HG03039 (cell line): ENCODE measurements around the gene ADK.
A peak's percentile ranks its signal among the peaks of the same experiment; 100 is the strongest.
"Not testable (repeated sequence)": the region's sequence is repeated elsewhere in the genome, so short reads cannot be mapped to it uniquely, and the experiment has no call there.

Source experiments
- ATAC-seq: cut with Tn5 transposase; IDR thresholded peaks from one replicate; pipeline ENCODE4 v1.9.1; 2021; ENCODE audit warnings: mild to moderate bottlenecking, moderate library complexity; ENCODE audit not compliant: unreplicated experiment

ADK gene

DNA sequence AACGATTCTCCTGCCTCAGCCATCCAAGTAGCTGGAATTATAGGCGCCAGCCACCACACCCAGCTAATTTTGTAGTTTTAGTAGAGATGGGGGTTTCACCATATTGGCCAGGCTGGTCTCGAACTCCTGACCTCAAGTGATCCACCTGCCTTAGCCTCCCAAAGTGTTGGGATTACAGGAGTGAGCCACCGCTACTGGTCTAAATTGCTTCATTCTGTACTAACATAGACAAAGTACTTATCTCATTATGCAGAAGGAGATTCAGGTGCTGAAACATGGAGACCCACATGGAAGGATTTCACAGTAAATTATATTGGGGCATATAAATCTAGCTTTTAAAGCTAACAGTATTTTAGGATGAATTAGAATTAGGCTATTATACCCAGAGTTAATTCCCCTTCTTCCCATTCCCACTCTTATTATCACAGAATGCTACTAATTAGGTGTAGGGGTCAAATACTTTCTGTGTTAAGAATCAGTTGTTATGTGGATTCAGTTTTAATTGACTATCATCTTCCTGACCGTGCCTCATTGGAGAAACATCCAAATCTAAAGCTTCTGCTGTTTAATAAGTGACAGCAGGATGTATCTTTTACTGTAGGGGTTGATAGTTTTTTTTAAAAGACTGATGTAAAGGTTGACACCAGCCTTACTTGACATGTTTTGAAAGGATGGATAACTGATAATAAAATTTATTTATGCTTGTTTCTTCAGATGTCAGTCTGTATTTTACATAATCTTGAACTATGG lies 27.2 kb downstream of the ADK start:
- no peak for ATAC-seq

DNA sequence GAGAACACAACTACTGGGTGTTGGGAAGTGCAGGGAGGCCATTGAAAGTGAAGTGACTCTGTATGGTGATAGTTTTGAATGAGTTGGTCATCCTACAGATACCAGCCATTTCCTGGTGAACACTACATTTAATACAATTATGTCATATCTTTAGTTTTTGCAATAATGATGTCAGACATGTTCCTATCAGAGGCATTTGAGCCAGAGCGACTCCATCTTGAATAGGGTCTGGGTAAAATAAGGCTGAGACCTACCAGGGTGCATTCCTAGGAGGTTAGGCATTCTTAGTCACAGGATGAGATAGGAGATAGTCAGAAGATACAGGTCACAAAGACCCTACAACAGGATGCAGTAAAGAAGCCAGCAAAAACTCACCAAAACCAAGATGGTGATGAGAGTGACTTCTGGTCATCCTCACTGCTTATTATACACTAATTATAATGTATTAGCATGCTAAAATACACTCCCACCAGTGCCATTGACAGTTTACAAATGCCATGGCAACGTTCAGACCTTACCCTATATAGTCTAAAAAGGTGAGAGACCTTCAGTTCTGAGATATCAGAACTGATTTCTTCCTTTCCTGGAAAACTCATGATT lies 28.2 kb downstream of the ADK start:
- no peak for ATAC-seq

DNA sequence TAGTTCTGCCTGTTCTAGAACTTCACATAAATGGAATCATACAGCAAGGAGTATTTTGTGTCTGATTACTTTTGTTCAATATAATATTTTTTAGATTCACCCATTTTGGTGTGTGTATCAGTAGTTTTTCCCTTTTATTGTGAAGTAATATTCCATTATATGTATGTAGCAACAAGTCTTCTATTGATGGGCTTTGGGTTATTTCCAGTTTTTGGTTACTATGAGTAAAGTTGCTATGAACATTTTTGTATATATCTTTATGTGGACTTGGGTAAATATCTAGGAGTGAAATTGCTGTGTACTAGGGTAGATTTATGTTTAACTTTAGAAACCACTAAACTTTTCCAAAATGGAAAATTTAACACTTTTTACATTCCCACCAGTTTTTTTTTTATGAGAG lies 35.7 kb downstream of the ADK start:
- ATAC-seq, result no peak

GRCh38 chr10:74187237-74187636 lies 36.2 kb downstream of the ADK start:
- no peak for ATAC-seq

- ATAC-seq, result not testable (repeated sequence)
Observed at GRCh38 chr10:74188617-74189016, 37.6 kb downstream of the ADK start.

GRCh38 chr10:74189999-74190421 lies 39.0 kb downstream of the ADK start:
- ATAC-seq, result peak; percentile 75

DNA sequence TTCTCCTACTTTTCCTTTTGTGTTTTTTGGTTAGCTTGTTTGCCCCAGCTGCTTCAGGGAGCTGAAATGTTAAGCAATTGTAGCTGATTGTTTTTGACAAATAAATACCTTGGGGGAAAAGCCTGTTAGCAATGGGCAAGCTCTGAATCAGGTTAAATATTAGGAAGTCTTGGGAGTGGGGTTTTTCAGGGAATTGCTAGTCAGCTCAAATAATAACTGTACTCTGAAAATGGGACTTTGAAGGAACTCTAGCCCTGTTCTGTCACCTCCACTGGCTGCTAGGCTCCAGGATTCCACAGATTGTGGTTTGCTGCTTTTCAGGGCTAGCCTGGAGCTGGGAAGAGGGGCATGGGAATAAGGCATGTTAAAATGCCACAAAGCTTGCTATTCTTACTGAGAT lies 39.5 kb downstream of the ADK start:
- ATAC-seq, result no peak

- ATAC-seq, result no peak
Observed at GRCh38 chr10:74194545-74194944, 43.5 kb downstream of the ADK start.

GRCh38 chr10:74194999-74195398 lies 44.0 kb downstream of the ADK start:
- no peak for ATAC-seq

DNA sequence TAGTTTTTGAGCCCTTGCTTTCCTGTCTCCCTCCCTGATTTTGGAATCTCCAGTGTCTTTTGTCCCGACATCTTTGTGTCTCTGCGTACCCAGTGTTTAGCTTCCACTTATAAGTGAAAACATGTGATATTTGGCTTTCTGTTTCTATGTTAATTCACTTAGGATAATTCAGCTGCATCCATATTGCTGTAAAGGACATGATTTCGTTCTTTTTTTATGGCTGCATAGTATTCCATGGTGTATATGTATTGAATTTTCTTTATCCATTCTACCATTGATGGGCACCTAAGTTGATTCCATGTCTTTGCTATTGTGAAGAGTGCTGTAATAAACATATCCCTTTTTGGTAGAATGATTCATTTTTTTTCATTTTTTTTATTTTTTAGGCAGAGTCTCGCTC lies 48.3 kb downstream of the ADK start:
- ATAC-seq, result no peak

GRCh38 chr10:74202356-74202755 lies 51.3 kb downstream of the ADK start:
- no peak for ATAC-seq

GRCh38 chr10:74206746-74207145 lies 55.7 kb downstream of the ADK start:
- no peak for ATAC-seq

DNA sequence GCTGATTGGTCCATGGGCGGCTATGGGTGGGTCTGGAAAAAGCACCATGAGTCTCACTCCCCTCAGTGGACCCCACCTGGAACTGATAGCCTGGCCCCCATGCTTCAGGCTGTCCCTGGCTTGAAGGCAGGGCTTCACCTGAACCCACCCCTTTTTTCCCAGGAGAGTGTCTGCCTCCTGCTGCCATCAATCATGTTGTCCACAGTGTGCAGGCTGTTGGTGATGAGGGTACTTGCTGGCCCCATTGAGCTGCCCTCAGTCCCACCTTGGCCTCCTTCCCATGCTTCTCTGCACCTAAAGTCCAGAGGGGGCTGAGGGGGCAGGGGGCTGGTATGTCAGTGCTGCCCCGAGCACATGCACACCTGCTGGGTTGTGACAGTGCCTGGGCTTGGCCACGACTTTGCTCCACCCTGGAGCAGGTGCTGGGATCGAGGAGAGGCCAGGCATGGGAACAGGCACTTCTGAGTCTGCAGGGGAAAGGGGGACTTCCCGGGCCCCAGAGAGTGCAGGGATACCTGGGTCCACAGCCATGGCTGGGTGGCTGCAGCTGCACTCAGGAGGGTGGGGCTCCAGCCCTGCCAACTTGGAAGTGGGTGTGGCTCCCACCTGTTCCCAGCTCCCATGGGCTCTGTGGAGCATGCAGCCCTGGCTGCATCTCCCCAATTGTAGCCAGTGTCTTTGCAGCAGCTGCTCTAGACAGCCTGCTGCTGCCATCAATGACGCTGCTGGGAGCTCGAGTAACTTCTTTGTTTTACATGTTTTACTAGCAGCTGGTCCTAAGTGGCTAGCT lies 56.9 kb downstream of the ADK start:
- ATAC-seq, result no peak

GRCh38 chr10:74208997-74209396 lies 58.0 kb downstream of the ADK start:
- no peak for ATAC-seq

GRCh38 chr10:74213019-74213418 lies 62.0 kb downstream of the ADK start:
- no peak for ATAC-seq

- ATAC-seq, result no peak
Observed at GRCh38 chr10:74213571-74214162, 62.6 kb downstream of the ADK start.

DNA sequence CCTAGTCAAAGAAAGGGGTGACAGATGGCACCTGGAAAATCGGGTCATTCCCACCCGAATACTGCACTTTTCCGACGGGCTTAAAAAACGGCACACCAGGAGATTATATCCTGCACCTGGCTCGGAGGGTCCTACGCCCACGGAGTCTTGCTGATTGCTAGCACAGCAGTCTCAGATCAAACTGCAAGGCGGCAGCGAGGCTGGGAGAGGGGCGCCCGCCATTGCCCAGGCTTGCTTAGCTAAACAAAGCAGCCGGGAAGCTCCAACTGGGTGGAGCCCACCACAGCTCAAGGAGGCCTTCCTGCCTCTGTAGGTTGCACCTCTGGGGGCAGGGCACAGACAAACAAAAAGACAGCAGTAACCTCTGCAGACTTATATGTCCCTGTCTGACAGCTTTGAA lies 66.1 kb downstream of the ADK start:
- not testable (repeated sequence) for ATAC-seq

- ATAC-seq, result not testable (repeated sequence)
Observed at GRCh38 chr10:74222467-74222866, 71.4 kb downstream of the ADK start.

- ATAC-seq, result no peak
Observed at GRCh38 chr10:74223755-74224529, 72.9 kb downstream of the ADK start.

GRCh38 chr10:74227697-74228424 lies 76.8 kb downstream of the ADK start:
- ATAC-seq, result no peak
